HG03135 (cell line): ENCODE measurements around the gene PLXDC1.
"Not testable (repeated sequence)": the region's sequence is repeated elsewhere in the genome, so short reads cannot be mapped to it uniquely, and the experiment has no call there.

Experiments
- ATAC-seq: cut with Tn5 transposase; IDR thresholded peaks from one replicate; pipeline ENCODE4 v1.9.1; 2021; ENCODE audit warnings: mild to moderate bottlenecking, moderate library complexity; ENCODE audit not compliant: unreplicated experiment

PLXDC1 gene

GRCh38 chr17:39129544-39129943 lies 21.9 kb downstream of the PLXDC1 start:
- ATAC-seq, result not testable (repeated sequence)

DNA sequence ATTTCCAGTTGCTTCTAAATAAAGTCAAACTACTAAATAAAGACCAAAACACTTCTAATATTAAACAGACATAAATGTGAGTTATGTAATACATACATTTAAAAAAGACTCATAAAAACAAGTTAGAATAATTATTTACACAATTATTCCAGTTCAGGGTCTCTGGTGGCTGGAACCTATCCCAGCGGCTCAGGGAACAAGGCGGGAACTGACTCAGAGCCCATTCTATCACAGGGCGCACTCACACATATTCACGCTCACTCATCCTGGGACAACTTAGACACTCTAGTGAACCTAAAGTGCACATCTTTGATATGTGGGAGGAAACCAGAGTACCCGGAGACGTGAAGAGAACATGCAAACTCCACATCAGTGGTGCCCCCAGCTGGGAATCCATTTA lies 25.0 kb downstream of the PLXDC1 start:
- no peak for ATAC-seq

- no peak for ATAC-seq
Measured at GRCh38 chr17:39125143-39125875, 26.1 kb downstream of the PLXDC1 start.

- ATAC-seq, result no peak
Measured at GRCh38 chr17:39123627-39124026, 27.8 kb downstream of the PLXDC1 start.

- ATAC-seq, result no peak
Measured at GRCh38 chr17:39122991-39123390, 28.4 kb downstream of the PLXDC1 start.

DNA sequence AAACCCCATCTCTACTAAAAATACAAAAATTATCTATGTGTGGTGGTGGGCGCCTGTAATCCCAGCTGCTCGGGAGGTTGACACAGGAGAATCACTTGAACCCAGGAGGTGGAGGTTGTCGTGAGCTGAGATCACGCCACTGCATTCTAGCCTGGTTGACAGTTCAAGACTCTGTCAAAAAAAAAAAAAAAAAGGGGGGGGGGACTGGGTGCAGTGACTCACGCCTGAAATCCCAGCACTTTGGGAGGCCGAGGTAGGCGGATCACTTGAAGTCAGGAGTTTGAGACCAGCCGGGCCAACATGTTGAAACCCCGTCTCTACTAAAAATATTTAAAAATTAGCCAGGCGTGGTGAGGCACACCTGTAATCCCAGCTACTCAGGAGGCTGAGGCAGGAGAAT lies 29.5 kb downstream of the PLXDC1 start:
- not testable (repeated sequence) for ATAC-seq

DNA sequence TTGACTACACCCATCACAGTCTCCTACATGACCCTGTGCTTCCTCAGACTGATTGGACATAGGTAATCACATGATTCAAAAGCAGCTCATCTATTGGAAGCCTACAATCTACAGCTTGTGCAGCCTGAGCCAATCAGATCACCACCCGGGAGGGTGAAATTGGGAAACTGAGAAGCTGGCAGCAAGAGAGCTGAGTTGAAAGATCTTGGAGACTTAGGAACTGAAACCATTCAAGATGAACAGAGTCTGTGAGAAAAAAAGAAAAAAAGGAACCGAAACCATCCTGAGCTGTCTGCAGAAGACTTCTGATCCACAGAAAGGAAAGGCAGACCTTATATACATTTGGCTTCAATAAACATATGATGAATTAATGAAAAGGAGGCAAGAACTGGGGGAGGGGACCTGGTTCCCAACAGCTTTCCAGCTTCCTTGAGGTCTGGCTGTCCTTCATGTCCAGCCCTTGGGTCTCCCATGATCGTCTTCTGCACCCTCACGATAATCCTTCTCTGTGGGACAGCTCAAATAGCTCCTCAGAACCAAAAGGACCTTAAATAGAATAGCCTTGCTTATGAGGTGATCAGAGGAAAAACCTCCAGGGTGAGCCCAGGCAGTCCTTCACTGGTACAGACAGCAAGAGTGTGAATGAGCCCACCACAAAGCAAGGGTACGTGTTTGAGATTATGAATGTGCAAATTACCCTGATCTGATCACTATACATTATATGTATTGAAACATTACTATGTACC lies 32.6 kb downstream of the PLXDC1 start:
- peak; percentile 60 for ATAC-seq

DNA sequence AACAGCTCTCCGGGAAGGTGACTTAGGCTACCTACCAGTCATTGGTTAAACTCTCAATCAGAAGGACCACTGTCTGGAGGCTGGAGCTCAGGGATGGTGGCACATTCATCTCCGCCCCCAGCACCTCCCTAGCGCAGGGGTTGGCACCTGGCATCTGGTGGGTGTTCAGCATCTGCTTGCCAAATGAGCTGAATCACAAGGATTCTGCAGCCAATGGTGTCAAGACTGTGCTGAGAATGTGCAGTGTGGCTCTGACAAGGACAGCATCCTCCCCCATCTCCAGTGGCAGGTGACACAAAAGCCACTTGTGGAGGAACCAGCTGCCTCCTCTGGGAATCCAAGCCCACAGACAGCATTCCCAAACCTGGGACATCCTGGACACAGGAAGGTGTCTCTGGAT lies 35.2 kb downstream of the PLXDC1 start:
- no peak for ATAC-seq

DNA sequence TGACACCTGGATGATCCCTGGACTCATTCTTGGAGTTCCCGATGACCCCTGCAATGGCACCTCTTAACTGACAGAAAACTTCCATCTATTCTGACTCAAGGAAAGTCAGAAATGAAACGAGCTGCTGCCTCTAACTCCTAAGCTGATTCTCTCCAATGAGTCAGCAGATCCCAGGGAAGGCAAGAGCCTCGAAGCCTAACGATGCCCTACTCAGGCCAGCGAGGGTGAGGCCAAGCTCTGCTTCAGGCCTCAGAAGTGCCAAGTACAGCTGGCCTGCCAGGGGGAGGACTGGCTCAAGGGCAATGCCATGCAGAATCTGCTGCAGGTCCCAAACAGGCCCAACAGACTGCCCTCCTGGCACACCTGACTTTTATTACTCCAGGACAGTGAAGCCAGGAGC lies 36.3 kb downstream of the PLXDC1 start:
- no peak for ATAC-seq

GRCh38 chr17:39114723-39115122 lies 36.7 kb downstream of the PLXDC1 start:
- ATAC-seq, result no peak

- ATAC-seq, result no peak
Measured at GRCh38 chr17:39113871-39114270, 37.6 kb downstream of the PLXDC1 start.

DNA sequence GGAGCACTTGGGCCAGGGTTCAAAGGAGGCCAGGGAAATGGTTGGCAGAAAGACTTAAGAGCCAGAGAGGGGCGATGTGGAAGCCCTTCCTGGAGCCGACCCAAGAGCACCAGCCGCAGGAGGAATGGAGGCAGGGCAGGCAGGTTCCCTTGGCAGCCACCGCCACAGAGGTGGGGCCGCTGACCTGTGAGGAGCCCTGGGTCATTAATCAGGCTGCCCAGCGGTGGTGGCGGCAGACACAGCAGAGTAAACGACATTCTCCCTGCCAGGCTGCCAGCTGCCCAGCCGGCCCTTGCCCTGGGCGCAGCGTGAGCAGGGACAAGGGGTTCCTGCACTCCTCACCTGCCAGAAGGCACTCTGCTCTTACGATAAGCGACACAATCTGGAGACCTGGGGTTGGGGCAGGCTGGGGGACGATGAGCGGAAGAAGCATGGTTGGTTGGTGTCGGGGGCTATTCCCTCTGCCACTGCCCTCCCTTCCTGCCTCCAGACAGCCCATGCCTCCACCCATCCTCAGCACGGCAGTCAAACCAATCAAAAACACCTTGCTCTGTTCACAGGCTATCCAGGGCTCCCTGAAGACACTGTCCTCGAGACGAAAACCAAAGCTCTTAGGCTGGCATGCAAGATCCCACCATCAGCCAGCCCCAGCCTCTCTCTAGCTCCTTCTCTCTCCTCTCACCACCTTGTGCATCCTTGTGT lies 40.9 kb downstream of the PLXDC1 start:
- no peak for ATAC-seq

GRCh38 chr17:39108461-39109375 lies 42.7 kb downstream of the PLXDC1 start:
- ATAC-seq, result no peak

DNA sequence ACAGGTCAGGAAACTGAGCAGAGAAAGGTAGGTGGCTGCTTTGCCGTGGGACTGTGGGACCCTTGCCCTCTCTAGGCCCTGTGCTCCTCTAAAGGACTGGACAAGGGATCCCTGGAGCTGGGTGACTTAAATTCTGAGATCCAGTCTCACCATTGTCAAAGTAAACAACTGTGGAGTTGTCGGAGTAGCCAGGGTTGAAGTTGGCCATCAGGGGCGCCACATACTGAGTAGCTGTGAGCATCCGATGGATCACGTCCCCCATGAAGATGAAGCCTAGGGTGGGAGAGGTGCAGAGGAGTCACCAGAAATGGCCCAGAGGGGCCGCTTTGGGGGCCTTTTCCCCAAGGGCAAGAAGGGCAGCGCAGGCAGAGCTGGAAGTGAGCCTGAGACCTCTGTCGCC lies 43.5 kb downstream of the PLXDC1 start:
- no peak for ATAC-seq

GRCh38 chr17:39107155-39107554 lies 44.3 kb downstream of the PLXDC1 start:
- ATAC-seq, result no peak

- no peak for ATAC-seq
Measured at GRCh38 chr17:39105705-39106104, 45.7 kb downstream of the PLXDC1 start.

DNA sequence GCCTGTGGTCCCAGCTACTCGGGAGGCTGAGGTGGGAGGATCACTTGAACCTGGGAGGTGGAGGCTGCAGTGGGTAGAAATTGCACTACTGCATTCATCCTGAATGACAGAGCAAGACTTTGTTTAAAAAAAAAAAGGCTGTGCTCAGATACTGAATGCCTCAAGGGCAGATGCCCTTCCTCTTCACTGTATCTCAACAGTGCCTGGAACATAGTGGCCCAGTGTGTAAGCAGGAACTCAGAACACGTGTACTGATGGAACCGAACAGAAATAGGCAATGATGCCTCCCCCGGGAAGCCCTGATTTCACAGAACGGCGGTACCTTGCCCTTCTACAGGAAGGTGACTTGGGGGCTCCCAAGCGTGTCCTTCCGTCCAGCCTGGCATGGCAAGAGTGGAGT lies 46.8 kb downstream of the PLXDC1 start:
- ATAC-seq, result no peak

DNA sequence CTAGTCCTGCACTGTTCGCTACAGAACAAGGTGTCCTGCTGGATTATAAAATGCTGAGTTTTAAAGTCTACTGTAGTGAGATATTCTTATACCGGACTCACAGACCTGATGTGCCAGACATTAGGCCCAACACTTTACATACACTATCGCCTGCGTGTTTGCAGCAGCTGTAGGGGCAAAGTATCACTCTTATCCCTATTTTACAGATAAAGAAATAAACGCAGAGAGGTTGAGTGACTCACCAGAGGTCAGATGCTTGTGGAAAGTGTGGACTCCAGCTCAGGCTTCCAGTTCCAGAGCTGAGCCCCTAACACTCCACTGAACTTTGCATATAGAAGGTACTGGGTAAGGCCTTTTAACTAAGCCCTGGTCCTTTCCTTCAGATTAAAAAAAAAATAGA lies 47.4 kb downstream of the PLXDC1 start:
- no peak for ATAC-seq

- ATAC-seq, result no peak
Measured at GRCh38 chr17:39101091-39101490, 50.3 kb downstream of the PLXDC1 start.

DNA sequence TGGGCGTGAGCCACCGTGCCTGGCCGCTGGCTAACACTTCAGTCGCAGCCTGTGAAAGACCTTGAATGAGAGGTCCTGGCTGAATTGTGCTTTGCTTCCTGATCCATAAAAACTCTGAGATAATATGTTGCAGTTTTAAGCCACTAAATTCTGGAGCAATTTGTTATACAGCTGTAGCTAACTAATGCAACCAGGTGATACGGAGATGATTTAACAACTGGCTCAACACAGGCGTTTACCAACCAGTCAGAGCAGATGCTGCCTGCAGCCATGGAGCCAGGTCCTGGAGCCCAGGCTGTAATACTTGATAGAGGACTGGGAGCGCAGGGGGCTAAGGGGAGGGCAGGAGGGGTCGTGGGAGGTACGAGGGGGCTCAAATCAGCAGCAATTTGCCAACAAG lies 50.9 kb downstream of the PLXDC1 start:
- no peak for ATAC-seq
